Stimulated activated memory B cell treated with anti-CD40 and anti-IgM and Interleukin-4, amounts not matched to agents 10 μg/mL and 1 μg/mL and 100 μg/mL, for 72 hours (primary cell): ENCODE measurements around the gene MEMO1.
"Not testable (repeated sequence)": the region's sequence is repeated elsewhere in the genome, so short reads cannot be mapped to it uniquely, and the experiment has no call there.

Source experiments
- ATAC-seq: fragments of 150-1000 bp; cut with Tn5 transposase; 2 replicates; pipeline ENCODE4 v1.10.0; 2021
- H3K27ac Mint-ChIP-seq: one replicate; pipeline ENCODE4 v1.8.0; 2022; ENCODE audit warnings: mild to moderate bottlenecking, mixed read lengths
- H3K27me3 Mint-ChIP-seq: one replicate; pipeline ENCODE4 v1.8.0; 2022; ENCODE audit warnings: mixed read lengths
- H3K36me3 Mint-ChIP-seq: one replicate; pipeline ENCODE4 v1.8.0; 2022; ENCODE audit warnings: mixed read lengths
- H3K4me1 Mint-ChIP-seq: one replicate; pipeline ENCODE4 v1.8.0; 2022; ENCODE audit warnings: mixed read lengths
- H3K4me3 Mint-ChIP-seq: one replicate; pipeline ENCODE4 v1.8.0; 2022; ENCODE audit warnings: mild to moderate bottlenecking, moderate library complexity, mixed read lengths
- H3K9me3 Mint-ChIP-seq: one replicate; pipeline ENCODE4 v1.8.0; 2022; ENCODE audit warnings: mixed read lengths

MEMO1 gene

GRCh38 chr2:32010670-32011484 is at the start of gene MEMO1:
Gene MEMO1, minus strand, starts transcription at chr2:32011008. Its CDS starts 761 bp downstream, at chr2:32010247.
- peaks cover 49% of the 10 kb centered on the region for H3K4me1 Mint-ChIP-seq
- H3K27me3 Mint-ChIP-seq = no peaks in the 10 kb centered on the region
- peaks cover 13% of the 10 kb centered on the region for H3K36me3 Mint-ChIP-seq
- H3K4me3 Mint-ChIP-seq = peak within 1 kb of the TSS; percentile 89
- H3K9me3 Mint-ChIP-seq = no peaks in the 10 kb centered on the region
- H3K27ac Mint-ChIP-seq = peak within 1 kb of the TSS; percentile 94
- peak; percentile 86 for ATAC-seq

- Mint-ChIP-seq H3K4me3 (no peak overlapping the region), H3K27me3 (no peaks in the 10 kb centered on the region), H3K36me3 (no peaks in the 10 kb centered on the region), H3K4me1 (peaks cover 17% of the 10 kb centered on the region), H3K27ac (no peak overlapping the region), H3K9me3 (no peaks in the 10 kb centered on the region)
- no peak for ATAC-seq
Measured at GRCh38 chr2:32060266-32060665, 49.5 kb upstream of the MEMO1 start.

GRCh38 chr2:32058130-32058529 is 47.3 kb upstream of the MEMO1 start:
- no peak overlapping the region for H3K4me3 Mint-ChIP-seq

GRCh38 chr2:32054583-32054982 is 43.8 kb upstream of the MEMO1 start:
- H3K27ac Mint-ChIP-seq, ATAC-seq, H3K36me3 Mint-ChIP-seq, H3K9me3 Mint-ChIP-seq, H3K4me3 Mint-ChIP-seq, H3K27me3 Mint-ChIP-seq, H3K4me1 Mint-ChIP-seq: not testable (repeated sequence)

More at GRCh38 chr2:32058130-32058529, 47.3 kb upstream of the MEMO1 start:
- no peaks in the 10 kb centered on the region for H3K36me3 Mint-ChIP-seq
- peaks cover 9% of the 10 kb centered on the region for H3K4me1 Mint-ChIP-seq
- no peak overlapping the region for H3K27ac Mint-ChIP-seq
- H3K27me3 Mint-ChIP-seq = no peaks in the 10 kb centered on the region
- H3K9me3 Mint-ChIP-seq = no peaks in the 10 kb centered on the region
- no peak for ATAC-seq

- Mint-ChIP-seq H3K27ac (no peak overlapping the region), H3K27me3 (no peaks in the 10 kb centered on the region), H3K4me3 (no peak overlapping the region), H3K9me3 (no peaks in the 10 kb centered on the region), H3K36me3 (no peaks in the 10 kb centered on the region), H3K4me1 (no peaks in the 10 kb centered on the region)
- no peak for ATAC-seq
Measured at GRCh38 chr2:32051836-32052439, 41.1 kb upstream of the MEMO1 start.

GRCh38 chr2:32043561-32043960 is 32.8 kb upstream of the MEMO1 start:
- no peak overlapping the region for H3K4me3 Mint-ChIP-seq
- H3K36me3 Mint-ChIP-seq = no peaks in the 10 kb centered on the region
- H3K4me1 Mint-ChIP-seq = no peaks in the 10 kb centered on the region
- no peak for ATAC-seq
- no peaks in the 10 kb centered on the region for H3K9me3 Mint-ChIP-seq
- no peak overlapping the region for H3K27ac Mint-ChIP-seq
- H3K27me3 Mint-ChIP-seq = no peaks in the 10 kb centered on the region

- H3K36me3 Mint-ChIP-seq = no peaks in the 10 kb centered on the region
- no peaks in the 10 kb centered on the region for H3K27me3 Mint-ChIP-seq
- H3K4me1 Mint-ChIP-seq = no peaks in the 10 kb centered on the region
- peak within 1 kb of the TSS; percentile 87 for H3K4me3 Mint-ChIP-seq
- H3K27ac Mint-ChIP-seq = peak within 1 kb of the TSS; percentile 92
- peak; percentile 95 for ATAC-seq
- no peaks in the 10 kb centered on the region for H3K9me3 Mint-ChIP-seq
Measured at GRCh38 chr2:32039447-32040219, 28.8 kb upstream of the MEMO1 start, which contains the start of gene DPY30. Gene DPY30, minus strand, starts transcription at chr2:32039805. Its CDS starts 349 bp downstream, at chr2:32039456.

GRCh38 chr2:32034198-32034887 is 23.5 kb upstream of the MEMO1 start:
- not testable (repeated sequence) for H3K4me3 Mint-ChIP-seq, H3K9me3 Mint-ChIP-seq, H3K27me3 Mint-ChIP-seq
- Mint-ChIP-seq H3K36me3 (peaks cover 34% of the 10 kb centered on the region), H3K27ac (peak overlapping the region; percentile 53), H3K4me1 (peaks cover 19% of the 10 kb centered on the region)
- peak; percentile 51 for ATAC-seq

- not testable (repeated sequence) for H3K27ac Mint-ChIP-seq, H3K9me3 Mint-ChIP-seq, H3K27me3 Mint-ChIP-seq, ATAC-seq, H3K4me1 Mint-ChIP-seq, H3K4me3 Mint-ChIP-seq
- peaks cover 19% of the 10 kb centered on the region for H3K36me3 Mint-ChIP-seq
Measured at GRCh38 chr2:32018789-32019482, 8.1 kb upstream of the MEMO1 start.

- Mint-ChIP-seq H3K4me1 (peaks cover 30% of the 10 kb centered on the region), H3K27ac (peak overlapping the region; percentile 92), H3K36me3 (peaks cover 15% of the 10 kb centered on the region), H3K27me3 (no peaks in the 10 kb centered on the region), H3K9me3 (no peaks in the 10 kb centered on the region), H3K4me3 (no peak overlapping the region)
- no peak for ATAC-seq
Measured at GRCh38 chr2:32012872-32013271, 2.1 kb upstream of the MEMO1 start.

GRCh38 chr2:32011485-32011960 is 715 bp upstream of the MEMO1 start:
- Mint-ChIP-seq H3K4me1 (peaks cover 43% of the 10 kb centered on the region), H3K9me3 (no peaks in the 10 kb centered on the region), H3K27ac (peak overlapping the region; percentile 92), H3K27me3 (no peaks in the 10 kb centered on the region), H3K4me3 (peak overlapping the region; percentile 89), H3K36me3 (peaks cover 17% of the 10 kb centered on the region)
- ATAC-seq = no peak

GRCh38 chr2:32010280-32010669 is 533 bp downstream of the MEMO1 start:
- Mint-ChIP-seq H3K36me3 (peaks cover 14% of the 10 kb centered on the region), H3K4me3 (peak overlapping the region; percentile 65), H3K4me1 (peaks cover 55% of the 10 kb centered on the region), H3K27ac (peak overlapping the region; percentile 92)
- not testable (repeated sequence) for H3K9me3 Mint-ChIP-seq, H3K27me3 Mint-ChIP-seq
- peak; percentile 84 for ATAC-seq

- Mint-ChIP-seq H3K4me3 (peak overlapping the region; percentile 98), H3K36me3 (peaks cover 20% of the 10 kb centered on the region), H3K9me3 (no peaks in the 10 kb centered on the region), H3K4me1 (peaks cover 61% of the 10 kb centered on the region), H3K27me3 (no peaks in the 10 kb centered on the region), H3K27ac (peak overlapping the region; percentile 94)
- ATAC-seq = peak; percentile 57
Measured at GRCh38 chr2:32009516-32010256, 1.1 kb downstream of the MEMO1 start.
